GM12864 (cell line): ENCODE measurements around the gene PRSS22.
A peak's percentile ranks its signal among the peaks of the same experiment; 100 is the strongest.

ENCODE experiments used
- DNase-seq: peaks from one replicate; pipeline ENCODE4 v3.0.0-alpha.2; 2011; ENCODE audit warnings: low read depth
- H3K4me3 ChIP-seq: 2 replicates; pipeline ENCODE4 v1.5.1; 2011; ENCODE audit warnings: mild to moderate bottlenecking, low read depth, low read length, control low read depth
- CTCF ChIP-seq: IDR thresholded peaks from 2 replicates; pipeline ENCODE4 v1.5.1; 2011; ENCODE audit warnings: low read depth, mild to moderate bottlenecking, moderate library complexity, low read length, control low read depth, inconsistent platforms; ENCODE audit errors: missing control alignments

PRSS22 gene

GRCh38 chr16:2840914-2841313, 17.1 kb downstream of the PRSS22 start:
- H3K4me3 ChIP-seq: no peak overlapping the region
- DNase-seq: no peak
- no peak for TF ChIP-seq CTCF

GRCh38 chr16:2839650-2840450, 18.1 kb downstream of the PRSS22 start:
- no peak for TF ChIP-seq CTCF
- H3K4me3 ChIP-seq: no peak overlapping the region

GRCh38 chr16:2838928-2839327, 19.0 kb downstream of the PRSS22 start:
- no peak for DNase-seq
- H3K4me3 ChIP-seq: no peak overlapping the region
- peak; percentile 81 for TF ChIP-seq CTCF

More at GRCh38 chr16:2839650-2840450, 18.1 kb downstream of the PRSS22 start:
- no peak for DNase-seq

- DNase-seq: no peak
- no peak for TF ChIP-seq CTCF
- no peak overlapping the region for H3K4me3 ChIP-seq
These were observed 21.1 kb downstream of the PRSS22 start for GRCh38 chr16:2836646-2837508.

- TF ChIP-seq CTCF: no peak
- no peak for DNase-seq
- H3K4me3 ChIP-seq: no peak overlapping the region
These were observed 22.1 kb downstream of the PRSS22 start for GRCh38 chr16:2835638-2836493.

- TF ChIP-seq CTCF: no peak
- no peak overlapping the region for H3K4me3 ChIP-seq
- DNase-seq: no peak
These were observed 23.0 kb downstream of the PRSS22 start for GRCh38 chr16:2834968-2835367.
